Muscle of arm (tissue), 12 donors: ENCODE data around the gene TOMM40. TPM values are rescaled to one million over a fixed set of nuclear protein-coding genes. Genes with fewer than 3 reads are reported as not detected.
A peak's percentile ranks its signal among the peaks of the same experiment; 100 is the strongest.
"Not testable (repeated sequence)": the region's sequence is repeated elsewhere in the genome, so short reads cannot be mapped to it uniquely, and the experiment has no call there.

Experiments
- DNase-seq: peaks from one replicate; pipeline ENCODE4 v3.0.0-alpha.2; 2013
- polyA plus RNA-seq, 12 donors: library from polyadenylated mRNA; unstranded; fragments of 120-200 nt; gene quantifications; one replicate each; pipeline ENCODE4 v1.2.1, GENCODE V29; 2013; ENCODE audit not compliant: insufficient read length in 12 of 12

The TOMM40 gene
- polyA plus RNA-seq, 12 donors: 24.1 to 49.4 (median 30.2) TPM; not detected in 1

DNA sequence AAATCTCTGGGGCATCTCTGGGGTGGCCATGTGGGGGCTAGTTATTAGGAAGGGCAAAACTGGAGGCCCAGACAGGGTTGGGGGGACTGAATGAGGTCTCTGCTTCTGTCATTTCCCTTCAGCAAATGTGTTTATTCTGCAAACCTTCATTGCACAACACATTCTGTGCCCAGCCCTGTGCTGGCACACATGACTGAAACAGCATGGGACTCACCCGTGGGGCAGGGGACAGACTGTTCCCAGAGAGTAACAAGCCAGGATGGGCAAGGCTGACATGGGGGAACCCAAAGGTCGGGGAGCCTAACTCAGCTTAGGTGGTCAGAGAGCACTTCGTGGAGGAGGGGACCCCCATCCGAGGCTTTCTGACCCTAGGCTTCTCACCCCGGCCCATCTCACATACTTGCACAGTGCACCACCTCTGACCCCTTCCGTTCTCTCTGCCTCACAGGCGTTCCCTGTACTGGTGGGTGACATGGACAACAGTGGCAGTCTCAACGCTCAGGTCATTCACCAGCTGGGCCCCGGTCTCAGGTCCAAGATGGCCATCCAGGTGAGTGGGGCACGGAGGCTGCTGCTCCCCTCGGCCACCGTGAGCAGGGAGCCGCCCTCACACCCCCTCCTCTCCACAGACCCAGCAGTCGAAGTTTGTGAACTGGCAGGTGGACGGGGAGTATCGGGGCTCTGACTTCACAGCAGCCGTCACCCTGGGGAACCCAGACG, 2.4 kb downstream of the TOMM40 start:
- no peak for DNase-seq

DNA sequence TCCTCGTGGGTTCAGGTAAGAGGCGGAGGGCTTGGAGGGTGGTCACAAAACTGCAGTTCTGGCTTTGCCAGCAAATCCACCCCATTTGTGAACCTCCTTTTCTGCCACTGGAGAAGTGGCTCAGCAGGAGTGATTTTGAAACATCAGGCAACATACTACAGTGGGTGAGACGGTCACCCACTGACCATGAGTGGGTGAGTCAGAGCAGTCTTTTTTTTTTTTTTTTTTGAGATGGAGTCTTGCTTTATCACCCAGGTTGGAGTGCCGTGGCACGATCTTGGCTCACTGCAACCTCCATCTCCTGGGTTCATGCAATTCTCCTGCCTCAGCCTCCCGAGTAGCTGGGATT, 3.0 kb downstream of the TOMM40 start:
- no peak for DNase-seq

DNA sequence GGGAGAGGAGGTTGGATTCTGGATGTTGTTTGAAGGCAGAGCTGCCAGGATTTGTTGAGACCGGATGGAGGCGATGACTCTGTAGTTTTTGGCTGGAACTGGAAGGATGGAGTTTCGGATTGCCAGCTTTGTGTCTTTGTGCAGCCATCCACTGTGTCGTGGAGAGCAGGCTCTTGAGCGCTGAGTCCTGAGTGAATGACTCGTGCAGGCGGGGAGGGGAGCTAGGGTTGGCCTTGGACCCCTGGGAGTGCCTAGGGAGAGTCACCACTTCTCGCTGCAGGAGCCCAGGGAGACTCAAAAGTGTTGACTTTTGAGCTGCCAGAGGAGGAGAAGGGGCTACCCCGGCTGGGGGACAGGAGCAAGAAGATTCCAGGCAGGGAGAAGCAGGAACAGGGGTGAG, 3.9 kb downstream of the TOMM40 start:
- no peak for DNase-seq

DNA sequence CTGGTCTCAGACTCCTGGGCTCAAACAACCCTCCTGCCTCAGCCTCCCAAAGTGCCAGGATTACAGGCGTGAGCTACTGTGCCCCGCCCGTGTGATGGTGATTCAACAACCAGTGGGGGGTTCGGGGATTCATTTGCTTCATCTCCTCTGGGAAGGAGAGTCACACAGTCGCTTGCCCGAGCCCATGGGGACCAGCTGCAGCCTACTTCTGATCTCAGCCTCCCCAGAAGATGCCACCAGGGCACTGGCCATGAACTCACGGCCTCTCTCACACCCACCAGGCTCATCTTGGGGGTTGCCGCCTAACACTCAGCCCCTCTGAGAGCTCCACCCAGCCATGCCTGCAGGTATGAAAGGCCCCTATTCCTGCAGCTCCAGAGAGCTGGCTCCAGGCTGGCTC, 6.8 kb downstream of the TOMM40 start:
- DNase-seq: no peak

DNA sequence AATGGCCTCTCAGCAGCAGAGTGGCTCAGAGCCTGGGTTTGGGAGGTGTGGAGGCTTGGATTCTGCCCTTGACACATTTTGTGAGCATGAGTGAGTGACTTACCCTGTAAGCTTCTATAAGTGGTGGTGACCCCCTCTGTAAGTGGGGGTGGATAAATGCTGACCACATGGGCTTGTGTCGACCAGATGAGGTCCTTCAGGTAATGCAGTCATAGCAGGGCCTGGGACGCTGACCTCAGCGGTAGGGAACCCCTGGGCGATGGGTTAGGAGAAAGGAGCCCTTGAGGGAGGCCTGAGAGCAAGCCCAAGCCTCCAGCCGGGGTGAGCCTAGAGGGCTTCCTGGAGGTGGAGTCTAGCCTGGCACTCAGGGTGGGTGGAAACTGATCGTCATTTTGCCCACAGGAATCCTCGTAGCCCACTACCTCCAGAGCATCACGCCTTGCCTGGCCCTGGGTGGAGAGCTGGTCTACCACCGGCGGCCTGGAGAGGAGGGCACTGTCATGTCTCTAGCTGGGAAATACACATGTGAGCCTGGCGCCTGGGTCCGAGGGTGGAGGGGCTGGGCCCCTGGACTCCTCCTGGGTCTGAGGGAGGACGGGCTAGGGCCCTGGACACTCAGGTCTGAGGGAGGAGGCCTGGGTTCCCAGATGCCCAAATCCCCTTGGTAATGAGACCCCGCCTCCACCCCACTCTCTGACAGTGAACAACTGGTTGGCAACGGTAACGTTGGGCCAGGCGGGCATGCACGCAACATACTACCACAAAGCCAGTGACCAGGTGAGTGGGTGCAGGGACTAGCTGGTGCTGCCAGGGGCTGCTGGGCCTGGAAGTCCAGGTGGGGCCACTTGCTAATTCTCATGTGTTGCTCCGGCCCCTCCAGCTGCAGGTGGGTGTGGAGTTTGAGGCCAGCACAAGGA, 9.5 kb downstream of the TOMM40 start:
- DNase-seq: no peak

DNA sequence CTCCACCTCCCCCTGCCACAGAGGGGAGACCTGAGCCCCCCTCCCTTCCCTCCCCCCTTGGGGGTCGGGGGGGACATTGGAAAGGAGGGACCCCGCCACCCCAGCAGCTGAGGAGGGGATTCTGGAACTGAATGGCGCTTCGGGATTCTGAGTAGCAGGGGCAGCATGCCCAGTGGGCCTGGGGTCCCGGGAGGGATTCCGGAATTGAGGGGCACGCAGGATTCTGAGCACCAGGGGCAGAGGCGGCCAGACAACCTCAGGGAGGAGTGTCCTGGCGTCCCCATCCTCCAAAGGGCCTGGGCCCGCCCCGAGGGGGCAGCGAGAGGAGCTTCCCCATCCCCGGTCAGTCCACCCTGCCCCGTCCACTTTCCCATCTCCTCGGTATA, 12.2 kb downstream of the TOMM40 start:
- DNase-seq: no peak

DNA sequence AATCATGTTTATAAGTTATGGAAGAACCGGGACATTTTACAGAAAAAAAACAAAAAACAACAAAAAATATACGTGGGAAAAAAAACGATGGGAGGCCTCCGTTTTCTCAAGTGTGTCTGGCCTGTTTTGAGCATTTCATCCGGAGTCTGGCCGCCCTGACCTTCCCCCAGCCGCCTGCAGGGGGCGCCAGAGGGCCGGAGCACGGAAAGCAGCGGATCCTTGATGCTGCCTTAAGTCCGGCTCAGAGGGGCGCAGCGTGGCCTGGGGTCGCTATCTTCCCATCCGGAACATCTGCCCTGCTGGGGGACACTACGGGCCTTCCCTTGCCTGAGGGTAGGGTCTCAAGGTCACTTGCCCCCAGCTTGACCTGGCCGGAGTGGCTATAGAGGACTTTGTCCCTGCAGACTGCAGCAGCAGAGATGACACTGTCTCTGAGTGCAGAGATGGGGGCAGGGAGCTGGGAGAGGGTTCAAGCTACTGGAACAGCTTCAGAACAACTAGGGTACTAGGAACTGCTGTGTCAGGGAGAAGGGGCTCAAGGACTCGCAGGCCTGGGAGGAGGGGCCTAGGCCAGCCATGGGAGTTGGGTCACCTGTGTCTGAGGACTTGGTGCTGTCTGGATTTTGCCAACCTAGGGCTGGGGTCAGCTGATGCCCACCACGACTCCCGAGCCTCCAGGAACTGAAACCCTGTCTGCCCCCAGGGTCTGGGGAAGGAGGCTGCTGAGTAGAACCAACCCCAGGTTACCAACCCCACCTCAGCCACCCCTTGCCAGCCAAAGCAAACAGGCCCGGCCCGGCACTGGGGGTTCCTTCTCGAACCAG, 12.8 kb downstream of the TOMM40 start:
- DNase-seq: peak; percentile 78

DNA sequence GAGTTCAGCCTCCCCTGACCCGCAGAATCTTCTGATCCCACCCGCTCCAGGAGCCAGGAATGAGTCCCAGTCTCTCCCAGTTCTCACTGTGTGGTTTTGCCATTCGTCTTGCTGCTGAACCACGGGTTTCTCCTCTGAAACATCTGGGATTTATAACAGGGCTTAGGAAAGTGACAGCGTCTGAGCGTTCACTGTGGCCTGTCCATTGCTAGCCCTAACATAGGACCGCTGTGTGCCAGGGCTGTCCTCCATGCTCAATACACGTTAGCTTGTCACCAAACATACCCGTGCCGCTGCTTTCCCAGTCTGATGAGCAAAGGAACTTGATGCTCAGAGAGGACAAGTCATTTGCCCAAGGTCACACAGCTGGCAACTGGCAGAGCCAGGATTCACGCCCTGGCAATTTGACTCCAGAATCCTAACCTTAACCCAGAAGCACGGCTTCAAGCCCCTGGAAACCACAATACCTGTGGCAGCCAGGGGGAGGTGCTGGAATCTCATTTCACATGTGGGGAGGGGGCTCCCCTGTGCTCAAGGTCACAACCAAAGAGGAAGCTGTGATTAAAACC, 13.5 kb downstream of the TOMM40 start:
- no peak for DNase-seq

DNA sequence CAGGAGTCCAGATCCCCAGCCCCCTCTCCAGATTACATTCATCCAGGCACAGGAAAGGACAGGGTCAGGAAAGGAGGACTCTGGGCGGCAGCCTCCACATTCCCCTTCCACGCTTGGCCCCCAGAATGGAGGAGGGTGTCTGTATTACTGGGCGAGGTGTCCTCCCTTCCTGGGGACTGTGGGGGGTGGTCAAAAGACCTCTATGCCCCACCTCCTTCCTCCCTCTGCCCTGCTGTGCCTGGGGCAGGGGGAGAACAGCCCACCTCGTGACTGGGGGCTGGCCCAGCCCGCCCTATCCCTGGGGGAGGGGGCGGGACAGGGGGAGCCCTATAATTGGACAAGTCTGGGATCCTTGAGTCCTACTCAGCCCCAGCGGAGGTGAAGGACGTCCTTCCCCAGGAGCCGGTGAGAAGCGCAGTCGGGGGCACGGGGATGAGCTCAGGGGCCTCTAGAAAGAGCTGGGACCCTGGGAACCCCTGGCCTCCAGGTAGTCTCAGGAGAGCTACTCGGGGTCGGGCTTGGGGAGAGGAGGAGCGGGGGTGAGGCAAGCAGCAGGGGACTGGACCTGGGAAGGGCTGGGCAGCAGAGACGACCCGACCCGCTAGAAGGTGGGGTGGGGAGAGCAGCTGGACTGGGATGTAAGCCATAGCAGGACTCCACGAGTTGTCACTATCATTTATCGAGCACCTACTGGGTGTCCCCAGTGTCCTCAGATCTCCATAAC, 14.5 kb downstream of the TOMM40 start, which contains the start of gene APOE:
Gene APOE, plus strand, starts transcription at position 360 of the 724 bp plus-strand sequence. CDS start 829 bp downstream, outside the sequence.
- DNase-seq: no peak

DNA sequence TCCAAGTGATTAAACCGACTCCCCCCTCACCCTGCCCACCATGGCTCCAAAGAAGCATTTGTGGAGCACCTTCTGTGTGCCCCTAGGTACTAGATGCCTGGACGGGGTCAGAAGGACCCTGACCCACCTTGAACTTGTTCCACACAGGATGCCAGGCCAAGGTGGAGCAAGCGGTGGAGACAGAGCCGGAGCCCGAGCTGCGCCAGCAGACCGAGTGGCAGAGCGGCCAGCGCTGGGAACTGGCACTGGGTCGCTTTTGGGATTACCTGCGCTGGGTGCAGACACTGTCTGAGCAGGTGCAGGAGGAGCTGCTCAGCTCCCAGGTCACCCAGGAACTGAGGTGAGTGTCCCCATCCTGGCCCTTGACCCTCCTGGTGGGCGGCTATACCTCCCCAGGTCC, 16.6 kb downstream of the TOMM40 start:
- no peak for DNase-seq

DNA sequence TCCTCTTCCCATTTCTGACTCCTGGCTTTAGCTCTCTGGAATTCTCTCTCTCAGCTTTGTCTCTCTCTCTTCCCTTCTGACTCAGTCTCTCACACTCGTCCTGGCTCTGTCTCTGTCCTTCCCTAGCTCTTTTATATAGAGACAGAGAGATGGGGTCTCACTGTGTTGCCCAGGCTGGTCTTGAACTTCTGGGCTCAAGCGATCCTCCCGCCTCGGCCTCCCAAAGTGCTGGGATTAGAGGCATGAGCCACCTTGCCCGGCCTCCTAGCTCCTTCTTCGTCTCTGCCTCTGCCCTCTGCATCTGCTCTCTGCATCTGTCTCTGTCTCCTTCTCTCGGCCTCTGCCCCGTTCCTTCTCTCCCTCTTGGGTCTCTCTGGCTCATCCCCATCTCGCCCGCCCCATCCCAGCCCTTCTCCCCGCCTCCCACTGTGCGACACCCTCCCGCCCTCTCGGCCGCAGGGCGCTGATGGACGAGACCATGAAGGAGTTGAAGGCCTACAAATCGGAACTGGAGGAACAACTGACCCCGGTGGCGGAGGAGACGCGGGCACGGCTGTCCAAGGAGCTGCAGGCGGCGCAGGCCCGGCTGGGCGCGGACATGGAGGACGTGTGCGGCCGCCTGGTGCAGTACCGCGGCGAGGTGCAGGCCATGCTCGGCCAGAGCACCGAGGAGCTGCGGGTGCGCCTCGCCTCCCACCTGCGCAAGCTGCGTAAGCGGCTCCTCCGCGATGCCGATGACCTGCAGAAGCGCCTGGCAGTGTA, 17.2 kb downstream of the TOMM40 start:
- no peak for DNase-seq

DNA sequence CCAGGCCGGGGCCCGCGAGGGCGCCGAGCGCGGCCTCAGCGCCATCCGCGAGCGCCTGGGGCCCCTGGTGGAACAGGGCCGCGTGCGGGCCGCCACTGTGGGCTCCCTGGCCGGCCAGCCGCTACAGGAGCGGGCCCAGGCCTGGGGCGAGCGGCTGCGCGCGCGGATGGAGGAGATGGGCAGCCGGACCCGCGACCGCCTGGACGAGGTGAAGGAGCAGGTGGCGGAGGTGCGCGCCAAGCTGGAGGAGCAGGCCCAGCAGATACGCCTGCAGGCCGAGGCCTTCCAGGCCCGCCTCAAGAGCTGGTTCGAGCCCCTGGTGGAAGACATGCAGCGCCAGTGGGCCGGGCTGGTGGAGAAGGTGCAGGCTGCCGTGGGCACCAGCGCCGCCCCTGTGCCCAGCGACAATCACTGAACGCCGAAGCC, 17.8 kb downstream of the TOMM40 start:
- DNase-seq: no peak

DNA sequence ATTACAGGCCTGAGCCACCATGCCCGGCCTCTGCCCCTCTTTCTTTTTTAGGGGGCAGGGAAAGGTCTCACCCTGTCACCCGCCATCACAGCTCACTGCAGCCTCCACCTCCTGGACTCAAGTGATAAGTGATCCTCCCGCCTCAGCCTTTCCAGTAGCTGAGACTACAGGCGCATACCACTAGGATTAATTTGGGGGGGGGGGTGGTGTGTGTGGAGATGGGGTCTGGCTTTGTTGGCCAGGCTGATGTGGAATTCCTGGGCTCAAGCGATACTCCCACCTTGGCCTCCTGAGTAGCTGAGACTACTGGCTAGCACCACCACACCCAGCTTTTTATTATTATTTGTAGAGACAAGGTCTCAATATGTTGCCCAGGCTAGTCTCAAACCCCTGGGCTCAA, 18.7 kb downstream of the TOMM40 start:
- no peak for DNase-seq

DNA sequence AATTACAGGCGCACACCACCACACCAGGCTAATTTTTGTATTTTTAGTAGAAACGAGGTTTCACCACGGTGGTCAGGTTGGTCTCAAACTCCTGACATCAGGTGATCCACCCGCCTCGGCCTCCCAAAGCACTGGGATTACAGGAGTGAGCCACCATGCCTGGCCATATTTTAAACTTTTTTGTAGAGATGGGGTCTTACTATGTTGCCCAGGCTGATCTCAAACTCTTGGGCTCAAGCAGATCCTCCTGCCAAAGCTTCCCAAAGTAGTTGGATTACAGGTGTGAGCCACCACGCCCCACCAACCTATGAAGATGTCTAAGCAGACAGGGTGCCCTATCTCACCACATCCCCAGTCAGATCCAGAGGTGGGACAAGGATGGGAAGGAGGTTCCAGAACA, 20.8 kb downstream of the TOMM40 start:
- DNase-seq: not testable (repeated sequence)

DNA sequence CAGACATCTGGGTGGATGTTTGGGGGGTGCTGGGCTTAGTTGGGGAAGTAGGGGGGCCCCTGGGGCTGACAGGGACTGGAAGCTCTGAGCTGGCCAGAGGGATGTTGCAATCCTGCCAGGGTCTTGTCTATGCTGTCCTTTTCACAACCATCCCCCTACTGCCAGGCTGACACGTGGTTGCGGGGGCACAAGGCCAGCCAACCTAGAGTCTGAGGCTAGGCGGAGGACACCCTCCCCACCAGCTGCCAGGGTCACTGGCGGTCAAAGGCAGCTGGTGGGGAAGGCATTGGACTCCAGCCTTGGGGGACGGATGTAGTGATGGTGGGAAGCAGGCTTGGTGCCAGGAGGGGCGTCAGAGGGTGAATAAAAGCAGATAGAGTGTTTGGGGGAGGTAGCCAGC, 21.8 kb downstream of the TOMM40 start:
- DNase-seq: no peak

DNA sequence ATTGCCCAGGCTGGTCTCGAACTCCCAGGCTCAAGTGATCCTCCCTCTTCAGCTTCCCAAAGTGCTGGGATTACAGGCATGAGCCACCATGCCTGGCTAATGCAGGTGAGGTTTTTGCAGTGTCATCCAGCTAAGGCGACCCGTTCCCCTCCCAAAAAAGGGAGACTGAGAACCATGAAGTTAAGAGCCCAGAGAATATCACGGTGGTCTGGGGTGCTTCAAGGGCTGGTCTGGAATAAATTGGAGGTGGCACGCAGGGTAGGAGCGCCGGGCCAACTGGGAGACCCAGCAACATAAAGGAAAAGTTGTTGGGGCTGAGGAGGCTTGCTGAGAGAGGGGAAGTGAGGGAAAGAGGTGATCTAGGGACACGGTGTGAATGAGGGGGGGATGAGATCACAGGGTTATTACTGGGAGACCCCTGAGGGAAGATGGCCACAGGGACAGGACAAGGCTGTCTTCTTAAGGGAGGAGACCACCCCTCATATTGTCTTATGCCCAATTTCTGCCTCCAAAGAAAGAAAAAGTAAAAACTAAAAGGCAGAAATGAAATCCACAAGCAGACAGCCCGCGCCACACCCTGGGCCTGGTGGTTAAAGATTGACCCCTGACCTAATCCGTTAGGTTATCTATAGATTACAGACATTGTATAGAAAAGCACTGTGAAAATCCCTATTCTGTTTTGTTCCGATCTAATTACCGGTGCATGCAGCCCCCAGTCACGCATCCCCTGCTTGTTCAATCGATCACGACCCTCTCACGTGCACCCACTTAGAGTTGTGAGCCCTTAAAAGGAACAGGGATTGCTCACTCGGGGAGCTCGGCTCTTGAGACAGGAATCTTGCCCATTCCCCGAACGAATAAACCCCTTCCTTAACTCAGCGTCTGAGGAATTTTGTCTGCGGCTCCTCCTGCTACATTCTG, 22.7 kb downstream of the TOMM40 start:
- DNase-seq: not testable (repeated sequence)

DNA sequence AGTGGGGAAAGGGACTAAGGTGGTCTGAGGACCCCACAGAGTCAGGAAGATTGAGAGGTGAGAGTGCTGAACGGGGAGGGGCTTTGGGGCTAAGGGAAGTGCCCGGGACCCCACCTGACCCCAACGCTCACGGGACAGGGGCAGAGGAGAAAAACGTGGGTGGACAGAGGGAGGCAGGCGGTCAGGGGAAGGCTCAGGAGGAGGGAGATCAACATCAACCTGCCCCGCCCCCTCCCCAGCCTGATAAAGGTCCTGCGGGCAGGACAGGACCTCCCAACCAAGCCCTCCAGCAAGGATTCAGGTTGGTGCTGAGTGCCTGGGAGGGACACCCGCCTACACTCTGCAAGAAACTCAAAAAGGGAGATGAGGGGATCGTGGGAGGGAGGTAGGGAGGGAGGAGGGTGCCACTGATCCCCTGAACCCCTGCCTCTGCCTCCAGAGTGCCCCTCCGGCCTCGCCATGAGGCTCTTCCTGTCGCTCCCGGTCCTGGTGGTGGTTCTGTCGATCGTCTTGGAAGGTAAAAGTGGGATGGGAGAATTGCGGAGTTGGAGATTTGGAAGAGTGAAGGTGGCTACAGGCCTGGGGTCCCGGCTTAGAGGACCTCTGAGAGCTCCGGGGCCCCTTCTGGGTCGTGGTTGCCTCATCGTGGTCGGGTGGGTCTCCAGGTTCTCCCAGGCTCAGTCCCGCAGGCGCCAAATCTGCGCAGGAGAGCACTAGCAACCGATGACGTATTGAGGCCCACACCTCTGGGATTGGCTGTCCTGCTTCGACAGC, 23.6 kb downstream of the TOMM40 start, which contains the start of gene APOC1:
Gene APOC1, plus strand, starts transcription at position 176 of the 774 bp plus-strand sequence. Its CDS starts 284 bp downstream, at position 460.
- peak; percentile 94 for DNase-seq

DNA sequence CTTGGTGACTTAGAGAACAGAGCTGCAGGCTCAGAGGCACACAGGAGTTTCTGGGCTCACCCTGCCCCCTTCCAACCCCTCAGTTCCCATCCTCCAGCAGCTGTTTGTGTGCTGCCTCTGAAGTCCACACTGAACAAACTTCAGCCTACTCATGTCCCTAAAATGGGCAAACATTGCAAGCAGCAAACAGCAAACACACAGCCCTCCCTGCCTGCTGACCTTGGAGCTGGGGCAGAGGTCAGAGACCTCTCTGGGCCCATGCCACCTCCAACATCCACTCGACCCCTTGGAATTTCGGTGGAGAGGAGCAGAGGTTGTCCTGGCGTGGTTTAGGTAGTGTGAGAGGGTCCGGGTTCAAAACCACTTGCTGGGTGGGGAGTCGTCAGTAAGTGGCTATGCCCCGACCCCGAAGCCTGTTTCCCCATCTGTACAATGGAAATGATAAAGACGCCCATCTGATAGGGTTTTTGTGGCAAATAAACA, 33.2 kb downstream of the TOMM40 start:
- no peak for DNase-seq
